Measurements from ENCODE around the gene MAP2K3.

- no peak for TF ChIP-seq EZH2 (IDR thresholded peaks at IDR 0.05; ENCODE audit: insufficient read depth, poor library complexity, severe bottlenecking)
- TF ChIP-seq EZH2phosphoT487 (IDR thresholded peaks at IDR 0.05; ENCODE audit: insufficient read depth, low read depth) = no peak
Observed at GRCh38 chr17:21299981-21300600, 15.6 kb downstream of the MAP2K3 start.

Data from GM23248 (cell line).